ENCODE data around the gene STRBP.
"Not testable (repeated sequence)": the region's sequence is repeated elsewhere in the genome, so short reads cannot be mapped to it uniquely, and the experiment has no call there.

The STRBP gene

DNA sequence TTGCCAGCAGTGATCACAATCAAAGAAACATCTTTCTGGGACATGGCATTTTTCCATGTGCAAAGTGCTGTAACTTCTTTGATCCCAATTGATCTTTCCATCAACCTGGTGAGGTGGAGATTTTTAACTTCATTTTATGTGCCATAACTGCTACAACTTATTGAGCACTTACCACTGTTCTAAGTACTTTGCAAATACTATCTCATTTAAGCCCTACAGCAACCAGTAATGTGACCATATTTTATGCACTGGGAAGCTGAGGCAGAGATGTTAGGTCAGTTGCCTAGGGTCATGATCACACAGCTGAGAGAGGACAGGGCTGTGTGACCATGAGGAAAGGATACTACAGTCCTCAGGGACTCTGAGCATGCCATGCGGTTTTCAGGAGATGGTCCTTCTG is 17.9 kb upstream of the STRBP start:
- TF ChIP-seq, protein P1, sequence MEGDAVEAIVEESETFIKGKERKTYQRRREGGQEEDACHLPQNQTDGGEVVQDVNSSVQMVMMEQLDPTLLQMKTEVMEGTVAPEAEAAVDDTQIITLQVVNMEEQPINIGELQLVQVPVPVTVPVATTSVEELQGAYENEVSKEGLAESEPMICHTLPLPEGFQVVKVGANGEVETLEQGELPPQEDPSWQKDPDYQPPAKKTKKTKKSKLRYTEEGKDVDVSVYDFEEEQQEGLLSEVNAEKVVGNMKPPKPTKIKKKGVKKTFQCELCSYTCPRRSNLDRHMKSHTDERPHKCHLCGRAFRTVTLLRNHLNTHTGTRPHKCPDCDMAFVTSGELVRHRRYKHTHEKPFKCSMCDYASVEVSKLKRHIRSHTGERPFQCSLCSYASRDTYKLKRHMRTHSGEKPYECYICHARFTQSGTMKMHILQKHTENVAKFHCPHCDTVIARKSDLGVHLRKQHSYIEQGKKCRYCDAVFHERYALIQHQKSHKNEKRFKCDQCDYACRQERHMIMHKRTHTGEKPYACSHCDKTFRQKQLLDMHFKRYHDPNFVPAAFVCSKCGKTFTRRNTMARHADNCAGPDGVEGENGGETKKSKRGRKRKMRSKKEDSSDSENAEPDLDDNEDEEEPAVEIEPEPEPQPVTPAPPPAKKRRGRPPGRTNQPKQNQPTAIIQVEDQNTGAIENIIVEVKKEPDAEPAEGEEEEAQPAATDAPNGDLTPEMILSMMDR (IDR thresholded peaks at IDR 0.05; ENCODE audit: insufficient read depth, low read length, missing control alignments): no peak
- no peak overlapping the region for H3K4me3 ChIP-seq (ENCODE audit: low read depth, low read length)
- DNase-seq (ENCODE audit: low read depth, low spot score): no peak
- ChIA-PET POLR2A (no interaction called here), CTCF (interaction anchor here (1.4 kb wide), 1 partner anchor 64 kb away, joined by 5 read pairs; no protein-coding TSS in a partner anchor)

DNA sequence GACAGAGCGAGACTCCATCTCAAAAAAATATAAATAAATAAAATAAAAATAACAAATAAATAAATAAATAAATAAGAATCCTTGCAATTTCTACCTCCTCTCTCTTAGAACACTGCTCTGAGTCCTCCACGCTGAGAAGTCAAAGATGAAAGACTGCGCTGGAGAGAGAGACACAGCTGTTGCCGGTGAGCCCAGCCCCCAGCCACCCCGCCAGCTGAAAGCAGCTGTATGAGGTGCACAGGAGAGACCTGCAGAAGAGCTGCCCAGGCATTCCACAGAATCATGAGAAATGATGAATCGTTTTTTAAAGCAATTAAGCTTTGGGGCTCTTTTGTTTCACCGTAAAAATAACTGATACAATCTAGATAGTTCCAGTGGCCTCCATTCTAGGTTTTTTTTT is 16.3 kb upstream of the STRBP start:
- CTCF ChIA-PET: no interaction called here
- DNase-seq (ENCODE audit: low read depth, low spot score): no peak
- no peak overlapping the region for H3K4me3 ChIP-seq (ENCODE audit: low read depth, low read length)
- POLR2A ChIA-PET: no interaction called here
- TF ChIP-seq, protein P1 (IDR thresholded peaks at IDR 0.05; ENCODE audit: insufficient read depth, low read length, missing control alignments): no peak

DNA sequence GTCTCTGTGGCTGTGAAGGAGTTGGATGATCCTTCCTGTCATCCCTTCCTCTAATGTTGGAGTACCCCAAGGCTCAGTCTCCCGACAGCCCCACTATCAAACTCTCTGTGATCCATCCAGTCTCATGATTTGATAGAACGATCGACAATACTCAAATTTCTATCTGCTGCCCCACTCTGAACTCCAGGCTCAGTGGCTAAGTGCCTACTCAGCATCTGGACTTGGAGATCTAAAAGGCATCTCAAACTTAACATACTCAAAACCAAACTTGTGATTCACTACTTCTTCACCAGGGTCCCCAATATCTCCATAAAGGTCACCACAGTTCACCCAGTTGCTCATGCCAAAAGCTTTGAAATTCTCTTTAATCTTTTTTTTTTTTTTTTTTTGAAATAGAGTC is 15.1 kb upstream of the STRBP start:
- TF ChIP-seq, protein P1 (IDR thresholded peaks at IDR 0.05; ENCODE audit: insufficient read depth, low read length, missing control alignments): no peak
- DNase-seq (ENCODE audit: low read depth, low spot score): no peak
- CTCF ChIA-PET: no interaction called here
- H3K4me3 ChIP-seq (ENCODE audit: low read depth, low read length): no peak overlapping the region
- POLR2A ChIA-PET: no interaction called here

DNA sequence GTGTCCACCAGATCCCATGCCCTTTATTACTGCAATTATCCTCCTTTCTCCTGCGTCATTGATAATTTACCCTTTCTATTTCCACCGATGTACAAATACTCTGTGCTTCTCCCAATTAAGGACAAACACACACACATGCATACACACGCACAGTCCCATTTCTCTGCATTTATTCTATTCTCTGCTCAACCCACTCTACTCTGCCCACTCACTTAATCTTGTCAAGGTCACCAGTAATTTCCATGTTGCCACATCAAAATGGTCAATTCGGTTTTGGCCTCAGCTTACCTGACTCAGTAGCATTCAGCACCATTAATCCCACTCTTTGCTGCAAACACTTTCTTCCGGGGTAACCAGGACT is 14.6 kb upstream of the STRBP start:
- TF ChIP-seq, protein P1 (IDR thresholded peaks at IDR 0.05; ENCODE audit: insufficient read depth, low read length, missing control alignments): no peak
- POLR2A ChIA-PET: no interaction called here
- CTCF ChIA-PET: no interaction called here
- DNase-seq (ENCODE audit: low read depth, low spot score): no peak
- H3K4me3 ChIP-seq (ENCODE audit: low read depth, low read length): no peak overlapping the region

GRCh38 chr9:123282362-123283047 is 14.1 kb upstream of the STRBP start:
- POLR2A ChIA-PET: no interaction called here
- CTCF ChIA-PET: interaction anchor here (1.0 kb wide), 1 partner anchor 67 kb away, joined by 3 read pairs; no protein-coding TSS in a partner anchor
- TF ChIP-seq, protein P1 (IDR thresholded peaks at IDR 0.05; ENCODE audit: insufficient read depth, low read length, missing control alignments): no peak
- no peak for DNase-seq (ENCODE audit: low read depth, low spot score)
- H3K4me3 ChIP-seq (ENCODE audit: low read depth, low read length): no peak overlapping the region

DNA sequence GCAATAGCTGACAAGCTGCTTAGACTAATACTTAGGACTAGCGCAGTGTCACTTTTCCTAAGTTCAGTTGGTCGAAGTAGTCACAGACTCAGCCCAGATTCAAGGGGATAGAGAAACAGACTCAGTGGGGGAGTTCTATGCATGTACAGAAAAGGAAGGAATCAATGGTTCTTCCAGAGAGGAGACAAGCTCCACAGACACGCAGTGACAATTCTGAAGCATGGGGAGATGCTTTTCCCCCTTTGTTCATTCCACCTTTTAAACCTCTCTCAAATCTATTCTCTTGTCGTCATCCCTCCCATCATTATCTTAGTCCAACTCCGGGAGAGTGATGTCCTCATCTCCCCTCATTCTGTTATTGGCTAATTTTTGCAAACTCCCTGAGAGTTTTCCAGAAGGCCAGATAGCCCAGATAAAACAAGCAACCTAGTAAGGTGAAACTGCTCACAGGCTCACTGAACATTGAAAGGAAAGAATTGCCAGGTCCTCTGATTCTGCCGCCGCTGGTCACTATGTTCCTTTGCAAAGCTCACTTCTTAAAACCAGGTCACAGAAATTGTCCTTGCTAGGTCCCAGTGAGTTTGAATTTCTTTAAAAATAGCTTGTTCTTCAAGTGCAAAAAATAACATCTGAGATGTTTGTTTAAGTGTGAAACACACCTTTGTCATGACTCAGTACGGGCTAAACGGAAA is 13.4 kb upstream of the STRBP start:
- DNase-seq (ENCODE audit: low read depth, low spot score): no peak
- CTCF ChIA-PET: interaction anchor here (1.0 kb wide), 1 partner anchor 68 kb away, joined by 3 read pairs; no protein-coding TSS in a partner anchor

GRCh38 chr9:123278879-123279493 is 10.6 kb upstream of the STRBP start:
- CTCF ChIA-PET: interaction anchor here (0.6 kb wide), 1 partner anchor 300 kb away, joined by 3 read pairs; no protein-coding TSS in a partner anchor
- H3K4me3 ChIP-seq (ENCODE audit: low read depth, low read length); POLR2A ChIA-PET; DNase-seq (ENCODE audit: low read depth, low spot score): not testable (repeated sequence)

More for the DNA sequence above, 13.4 kb upstream of the STRBP start:
- TF ChIP-seq, protein P1 (IDR thresholded peaks at IDR 0.05; ENCODE audit: insufficient read depth, low read length, missing control alignments): no peak
- POLR2A ChIA-PET: no interaction called here
- no peak overlapping the region for H3K4me3 ChIP-seq (ENCODE audit: low read depth, low read length)

Data from AG04449 (cell line).